Activated CD8-positive, alpha-beta memory T cell treated with anti-CD3 and anti-CD28 coated beads for 48 hours (primary cell): Measurements from ENCODE around the gene LRTM1.

Source experiments
- DNase-seq, 3 experiments: peaks; one replicate each; pipeline ENCODE4 v3.0.0-alpha.2; 2020; ENCODE audit warnings: low read depth in 2 of 3, low spot score in 2 of 3

Gene LRTM1

GRCh38 chr3:54895613-54896012 is 32.2 kb downstream of the LRTM1 start:
- DNase-seq: no peak

- no peak for DNase-seq
These were observed 35.7 kb downstream of the LRTM1 start for GRCh38 chr3:54892168-54892567.

- DNase-seq: no peak
These were observed 36.3 kb downstream of the LRTM1 start for GRCh38 chr3:54891540-54891897.

- no peak for DNase-seq
These were observed 38.1 kb downstream of the LRTM1 start for GRCh38 chr3:54889731-54890130.

GRCh38 chr3:54888873-54889272 is 39.0 kb downstream of the LRTM1 start:
- no peak for DNase-seq

- DNase-seq: no peak
These were observed 39.7 kb downstream of the LRTM1 start for GRCh38 chr3:54888162-54888561.

- no peak for DNase-seq
These were observed 45.6 kb downstream of the LRTM1 start for GRCh38 chr3:54882129-54882833.

GRCh38 chr3:54878145-54878544 is 49.7 kb downstream of the LRTM1 start:
- DNase-seq: no peak

GRCh38 chr3:54877730-54878129 is 50.1 kb downstream of the LRTM1 start:
- DNase-seq: no peak

GRCh38 chr3:54876694-54877093 is 51.2 kb downstream of the LRTM1 start:
- no peak for DNase-seq

- no peak for DNase-seq
These were observed 52.1 kb downstream of the LRTM1 start for GRCh38 chr3:54875596-54876268.

- DNase-seq: no peak
These were observed 52.9 kb downstream of the LRTM1 start for GRCh38 chr3:54874816-54875556.

GRCh38 chr3:54873059-54874010 is 54.5 kb downstream of the LRTM1 start:
- DNase-seq: no peak

GRCh38 chr3:54871867-54872266 is 56.0 kb downstream of the LRTM1 start:
- no peak for DNase-seq

- no peak for DNase-seq
These were observed 57.4 kb downstream of the LRTM1 start for GRCh38 chr3:54870423-54870822.
